SIG-M5 (cell line): Measurements from ENCODE around the gene SMPDL3B.
A peak's percentile ranks its signal among the peaks of the same experiment; 100 is the strongest.
"Not testable (repeated sequence)": the region's sequence is repeated elsewhere in the genome, so short reads cannot be mapped to it uniquely, and the experiment has no call there.

ENCODE experiments used
- DNase-seq: peaks from one replicate; lab custom pipeline; 2025; lab: John Stamatoyannopoulos, UW

The SMPDL3B gene

GRCh38 chr1:27970401-27970800 lies 35.6 kb downstream of the SMPDL3B start:
- no peak for DNase-seq

GRCh38 chr1:27971674-27972073 lies 36.9 kb downstream of the SMPDL3B start:
- DNase-seq, result no peak

GRCh38 chr1:27972141-27972540 lies 37.3 kb downstream of the SMPDL3B start:
- no peak for DNase-seq

- DNase-seq, result no peak
Observed at GRCh38 chr1:27973771-27974416, 39.1 kb downstream of the SMPDL3B start.

GRCh38 chr1:27974417-27974781 lies 39.6 kb downstream of the SMPDL3B start:
- DNase-seq, result no peak

GRCh38 chr1:27979151-27979858 lies 44.5 kb downstream of the SMPDL3B start:
- peak; percentile 34 for DNase-seq

GRCh38 chr1:27979859-27980201 lies 45.0 kb downstream of the SMPDL3B start:
- no peak for DNase-seq

GRCh38 chr1:27980216-27980845 lies 45.5 kb downstream of the SMPDL3B start:
- DNase-seq, result no peak

- no peak for DNase-seq
Observed at GRCh38 chr1:27981145-27981544, 46.3 kb downstream of the SMPDL3B start.

- DNase-seq, result no peak
Observed at GRCh38 chr1:27990920-27991537, 56.2 kb downstream of the SMPDL3B start.

GRCh38 chr1:27992276-27992675 lies 57.5 kb downstream of the SMPDL3B start:
- DNase-seq, result no peak

GRCh38 chr1:27993241-27993640 lies 58.4 kb downstream of the SMPDL3B start:
- no peak for DNase-seq

- DNase-seq, result no peak
Observed at GRCh38 chr1:27994060-27994459, 59.3 kb downstream of the SMPDL3B start.

- DNase-seq, result not testable (repeated sequence)
Observed at GRCh38 chr1:27994526-27994925, 59.7 kb downstream of the SMPDL3B start.

- DNase-seq, result no peak
Observed at GRCh38 chr1:27999055-27999454, 64.3 kb downstream of the SMPDL3B start.

- no peak for DNase-seq
Observed at GRCh38 chr1:28002600-28002999, 67.8 kb downstream of the SMPDL3B start.

- not testable (repeated sequence) for DNase-seq
Observed at GRCh38 chr1:28003117-28003516, 68.3 kb downstream of the SMPDL3B start.
